Stimulated activated CD8-positive, alpha-beta memory T cell treated with anti-CD3 and anti-CD28 coated beads, Interleukin-2, amount 100 ng/mL, for 1 hour (primary cell): ENCODE measurements around the gene SAMD4A.
"Not testable (repeated sequence)": the region's sequence is repeated elsewhere in the genome, so short reads cannot be mapped to it uniquely, and the experiment has no call there.

ENCODE experiments used
- DNase-seq, 2 donors: peaks; one replicate each; pipeline ENCODE4 v3.0.0-alpha.2; 2020; ENCODE audit warnings: low read depth in 2 of 2

Gene SAMD4A

GRCh38 chr14:54801482-54801881 lies 234.6 kb downstream of the SAMD4A start:
- not testable (repeated sequence) for DNase-seq

DNA sequence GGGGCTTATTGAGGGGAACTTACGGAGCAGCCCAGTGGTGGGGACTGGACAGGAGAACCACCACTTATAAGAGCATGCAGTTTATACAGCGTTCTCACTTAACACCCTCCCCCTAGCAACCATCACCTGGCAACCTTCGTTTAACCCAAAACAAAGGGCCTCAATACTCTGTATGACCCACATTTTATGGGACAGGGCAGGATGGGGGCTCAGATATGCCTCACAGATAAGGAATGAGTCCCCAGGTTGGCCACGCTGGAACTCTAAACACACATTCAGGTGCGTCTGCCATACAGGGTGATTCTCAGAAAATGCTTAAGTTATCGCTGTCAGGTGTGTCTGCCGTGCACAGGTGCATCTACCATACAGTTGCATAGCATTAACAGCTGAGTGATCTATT lies 236.5 kb downstream of the SAMD4A start:
- DNase-seq, result no peak

DNA sequence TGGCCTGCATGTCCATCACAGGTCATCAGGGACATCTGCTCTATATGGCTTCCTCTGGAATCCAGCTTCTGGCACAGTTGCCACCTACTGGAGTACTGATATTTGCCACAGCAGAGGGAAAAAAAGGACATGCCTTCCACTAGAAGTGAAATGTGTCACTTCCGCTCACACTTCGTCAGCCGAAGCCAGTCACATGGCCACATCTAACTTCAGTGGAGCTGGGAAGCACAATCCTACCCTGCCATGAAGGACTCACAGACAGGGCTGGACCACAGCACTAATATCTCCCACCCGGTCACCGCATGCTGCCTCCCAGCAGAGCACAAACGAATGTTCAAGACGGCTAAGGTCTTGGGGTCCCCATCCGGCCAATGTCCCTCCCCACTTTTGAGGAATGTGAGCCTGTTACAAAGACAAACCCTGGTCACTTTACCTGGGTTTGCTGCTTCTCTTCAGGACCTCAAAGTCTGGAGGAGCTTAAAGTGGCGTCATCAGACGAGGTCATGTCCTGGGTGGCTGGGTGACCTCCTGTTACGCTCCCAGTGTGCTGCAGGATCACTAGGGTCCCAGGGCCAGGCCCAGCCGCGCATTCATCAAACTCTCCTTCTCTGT lies 237.1 kb downstream of the SAMD4A start:
- DNase-seq, result no peak

- DNase-seq, result no peak
These were observed 237.7 kb downstream of the SAMD4A start for GRCh38 chr14:54804538-54805041.

- DNase-seq, result no peak
These were observed 238.1 kb downstream of the SAMD4A start for GRCh38 chr14:54805070-54805444.

GRCh38 chr14:54805445-54806322 lies 238.8 kb downstream of the SAMD4A start:
- peak; percentile 47 to 48 for DNase-seq

DNA sequence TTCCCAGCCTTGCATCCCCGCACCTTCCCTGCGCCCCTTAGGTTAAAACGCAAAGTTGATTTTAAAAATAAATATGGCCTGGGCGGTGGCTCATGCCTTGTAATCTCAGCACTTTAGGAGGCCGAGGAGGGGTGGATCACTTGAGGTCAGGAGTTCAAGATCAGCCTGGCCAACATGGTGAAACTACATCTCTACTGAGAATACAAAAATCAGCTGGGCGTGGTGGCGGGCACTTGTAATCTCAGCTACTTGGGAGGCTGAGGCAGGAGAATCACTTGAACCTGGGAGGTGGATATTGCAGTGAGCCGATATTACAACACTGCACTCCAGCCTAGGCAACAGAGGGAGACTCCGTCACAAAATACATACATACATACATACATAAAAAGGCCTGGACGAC lies 239.7 kb downstream of the SAMD4A start:
- DNase-seq, result no peak

DNA sequence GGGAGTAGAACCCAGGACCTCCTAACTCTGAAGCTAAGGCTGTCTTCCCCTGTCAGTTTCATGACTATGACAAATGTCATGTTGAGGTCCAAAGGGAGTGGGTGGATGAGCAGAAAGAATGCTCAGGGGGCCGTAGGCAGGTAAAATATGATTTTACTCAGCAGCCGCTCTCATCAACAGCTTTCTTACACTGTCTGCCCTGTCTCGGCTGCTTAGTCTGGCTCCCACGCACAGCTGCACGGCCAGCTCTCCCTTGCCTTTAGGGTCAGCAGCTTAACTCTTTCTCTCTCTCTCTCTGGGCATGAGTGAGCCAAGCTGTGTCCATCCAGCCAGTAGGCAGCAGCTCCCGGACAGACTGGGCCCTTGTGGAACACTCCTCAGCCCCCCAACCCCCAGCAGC lies 240.5 kb downstream of the SAMD4A start:
- no peak for DNase-seq

DNA sequence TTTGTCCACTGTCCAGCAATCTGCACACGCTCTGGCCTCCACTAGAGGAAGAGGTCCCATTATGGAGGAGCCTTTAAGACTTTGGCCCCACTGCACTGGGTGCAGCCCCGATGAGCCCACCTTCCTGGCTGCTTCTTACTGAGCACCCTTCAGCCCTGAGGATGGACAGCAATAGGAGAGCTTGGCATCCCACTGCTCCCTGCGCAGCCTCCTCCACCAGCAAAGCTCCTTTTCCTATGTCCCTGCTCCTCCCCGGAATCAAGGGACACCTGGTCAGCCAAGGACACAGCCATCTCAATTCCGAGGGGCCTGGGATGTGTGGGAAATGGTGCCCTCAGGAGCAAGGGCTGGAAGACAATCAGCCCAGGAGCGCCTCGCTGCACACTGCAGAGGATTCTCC lies 241.0 kb downstream of the SAMD4A start:
- DNase-seq, result no peak

DNA sequence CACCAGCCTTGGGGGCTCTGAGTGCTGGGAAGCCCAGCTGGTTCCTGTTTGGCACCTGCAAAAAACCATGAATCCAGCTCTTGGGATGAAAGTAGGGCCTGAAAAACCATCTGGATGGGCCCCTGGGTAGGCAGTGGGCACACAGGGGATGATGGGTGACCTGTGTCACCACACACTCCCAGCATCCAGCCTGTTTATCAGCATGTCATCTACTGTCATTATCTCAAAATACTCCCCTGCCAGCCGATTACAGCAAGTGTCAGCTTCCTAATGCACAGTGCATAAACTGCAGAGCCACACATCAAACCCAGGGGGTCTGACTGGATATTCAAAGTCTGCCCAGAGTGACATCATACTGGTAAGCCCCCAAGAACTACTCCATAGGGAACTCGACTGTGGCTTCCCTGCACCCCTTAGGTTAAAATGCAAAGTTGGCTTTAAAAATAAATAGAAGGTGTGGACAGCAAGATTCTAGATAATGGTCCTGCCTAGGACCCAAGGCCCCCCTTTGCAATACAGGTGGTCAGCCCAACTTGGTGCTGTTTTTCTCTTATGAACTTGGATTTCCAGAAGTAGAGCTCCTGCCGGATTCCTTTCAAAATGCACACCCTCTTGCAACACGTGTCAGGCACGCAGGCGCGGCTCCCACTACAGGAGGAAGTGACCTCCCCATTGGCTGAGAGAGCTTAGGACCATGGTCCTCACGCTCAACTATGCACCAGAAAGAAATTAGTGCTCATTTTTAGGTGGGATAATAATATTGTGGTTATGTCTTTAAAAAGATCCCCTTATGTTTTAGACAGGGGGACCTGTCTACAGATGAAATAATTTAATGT lies 241.6 kb downstream of the SAMD4A start:
- DNase-seq, result no peak

DNA sequence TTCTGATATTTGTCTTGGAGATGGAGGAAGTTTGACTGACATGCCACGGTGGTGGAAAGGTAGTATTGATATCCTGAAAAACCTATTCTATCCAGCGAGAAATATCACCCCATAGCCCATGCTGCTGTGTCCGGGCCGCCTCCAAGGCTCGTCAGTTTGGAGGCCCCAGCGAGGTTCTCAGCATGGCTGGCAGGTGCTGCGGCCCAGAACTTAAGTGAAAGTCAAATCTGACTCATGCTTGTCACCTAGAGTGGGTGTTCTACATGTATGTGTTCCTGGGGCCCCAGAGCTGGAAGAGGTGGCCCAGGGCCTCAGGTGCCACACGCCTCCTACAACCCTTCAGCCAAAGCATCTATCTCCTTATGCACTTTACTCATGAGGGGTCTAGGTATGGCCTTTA lies 242.8 kb downstream of the SAMD4A start:
- no peak for DNase-seq

DNA sequence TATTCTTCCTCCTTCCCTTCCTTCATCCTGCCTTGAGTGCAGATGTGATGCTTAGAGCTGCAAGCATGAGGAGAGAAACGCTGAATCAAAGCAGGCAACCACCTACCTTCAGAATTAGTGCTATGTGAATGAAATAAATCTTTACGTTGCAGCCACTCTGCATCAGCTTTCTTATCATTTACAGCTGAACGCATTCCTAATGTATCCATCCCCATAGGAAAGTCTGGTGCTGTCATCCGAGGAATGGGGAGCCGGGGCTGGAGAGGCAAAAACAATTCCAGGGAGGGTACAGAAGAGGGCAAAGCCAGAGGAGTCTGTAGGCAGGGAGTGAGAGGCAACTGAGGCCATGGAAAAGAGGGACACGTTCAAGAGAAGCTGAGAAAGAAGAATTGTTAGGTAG lies 245.7 kb downstream of the SAMD4A start:
- no peak for DNase-seq

DNA sequence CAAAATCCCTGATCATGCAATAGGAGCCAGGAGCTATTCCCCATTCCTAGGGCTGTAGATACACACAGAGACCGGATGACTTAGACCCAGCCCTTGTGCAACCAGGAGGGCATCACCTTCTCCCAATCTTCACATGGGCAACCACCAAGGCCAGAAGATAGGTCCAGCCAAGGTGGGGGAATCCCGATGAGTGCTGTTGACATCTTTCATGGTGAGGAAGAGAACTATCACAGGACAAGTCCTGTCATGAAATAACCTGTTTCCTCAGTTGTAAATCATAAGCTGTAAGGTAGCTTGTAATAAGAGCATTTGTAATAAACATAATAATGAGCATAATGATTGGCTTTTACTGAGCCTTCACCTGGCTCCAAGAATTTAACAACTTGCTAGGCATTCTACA lies 246.2 kb downstream of the SAMD4A start:
- DNase-seq, result no peak

DNA sequence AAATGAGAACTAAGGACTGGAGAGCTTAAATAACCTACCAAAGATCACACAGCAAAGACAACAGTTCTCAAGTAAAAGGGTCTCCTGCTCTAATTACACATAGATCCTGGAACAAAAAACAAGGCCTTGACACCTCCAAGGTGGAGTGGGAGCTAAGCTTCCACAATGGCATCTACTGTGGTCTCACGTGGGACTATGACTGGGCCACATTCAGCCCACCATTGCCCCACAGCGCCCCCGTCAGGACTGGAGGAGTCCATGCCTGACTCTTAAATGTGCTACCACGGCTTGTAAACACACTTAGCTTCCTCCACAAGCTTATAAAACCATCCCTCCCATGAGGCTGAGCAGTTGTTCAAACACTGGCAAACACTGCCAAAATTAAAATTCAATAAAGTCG lies 247.1 kb downstream of the SAMD4A start:
- no peak for DNase-seq

DNA sequence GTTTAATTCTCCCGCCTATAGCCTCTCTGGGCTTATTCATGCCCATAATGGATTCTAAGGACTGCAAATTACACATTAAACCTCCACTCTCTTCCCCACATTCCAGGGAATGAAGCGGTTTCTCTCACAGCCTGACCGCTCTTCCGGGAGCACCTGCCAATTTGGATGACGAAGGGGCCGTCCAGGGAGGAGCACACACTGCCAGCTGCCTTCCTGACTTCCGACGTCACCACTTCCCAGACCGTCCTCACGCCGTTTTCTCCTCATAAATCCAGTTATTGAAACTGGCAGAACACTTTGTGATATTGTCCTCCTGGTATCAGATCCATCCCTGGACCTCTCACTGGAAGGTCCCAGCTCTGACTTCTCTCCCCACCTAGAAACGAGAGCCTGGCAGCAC lies 248.1 kb downstream of the SAMD4A start:
- DNase-seq, result no peak

DNA sequence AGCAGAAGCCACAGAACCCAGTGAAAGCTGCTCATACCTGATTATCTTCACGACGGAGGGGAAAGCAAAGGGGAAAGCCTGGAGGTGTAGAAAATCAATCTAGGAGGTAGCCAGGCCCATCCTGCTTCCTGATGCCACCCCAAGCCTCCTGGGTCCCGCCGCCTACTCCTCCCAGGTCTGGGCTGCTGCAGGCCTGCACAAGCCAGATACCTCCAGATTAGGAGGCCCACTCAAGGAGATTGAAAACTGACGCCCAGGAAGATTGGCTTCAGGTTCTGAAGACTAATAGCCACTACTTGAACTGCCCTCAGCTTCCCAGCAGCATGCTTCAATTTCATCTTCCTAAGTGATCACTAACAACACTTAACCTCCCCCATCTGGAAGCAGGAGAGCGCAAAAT lies 248.6 kb downstream of the SAMD4A start:
- no peak for DNase-seq

DNA sequence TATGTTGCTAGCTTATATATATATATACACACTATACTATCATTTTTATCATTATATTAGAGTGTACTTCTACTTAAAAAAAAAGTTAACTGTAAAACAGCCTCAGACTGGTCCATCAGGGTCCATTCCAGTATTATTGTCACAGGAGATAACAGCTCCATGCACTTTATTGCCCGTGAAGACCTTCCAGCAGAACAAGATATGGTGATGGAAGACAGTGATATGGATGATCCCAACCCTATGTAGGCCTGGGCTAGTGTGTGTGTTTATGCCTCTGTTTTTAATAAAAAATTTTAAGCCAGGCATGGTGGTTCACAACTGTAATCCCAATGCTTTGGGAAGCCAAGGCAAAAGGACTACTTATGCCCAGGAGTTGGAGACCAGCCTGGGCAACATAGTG lies 249.5 kb downstream of the SAMD4A start:
- no peak for DNase-seq

GRCh38 chr14:54817506-54817905 lies 250.6 kb downstream of the SAMD4A start:
- DNase-seq, result no peak

DNA sequence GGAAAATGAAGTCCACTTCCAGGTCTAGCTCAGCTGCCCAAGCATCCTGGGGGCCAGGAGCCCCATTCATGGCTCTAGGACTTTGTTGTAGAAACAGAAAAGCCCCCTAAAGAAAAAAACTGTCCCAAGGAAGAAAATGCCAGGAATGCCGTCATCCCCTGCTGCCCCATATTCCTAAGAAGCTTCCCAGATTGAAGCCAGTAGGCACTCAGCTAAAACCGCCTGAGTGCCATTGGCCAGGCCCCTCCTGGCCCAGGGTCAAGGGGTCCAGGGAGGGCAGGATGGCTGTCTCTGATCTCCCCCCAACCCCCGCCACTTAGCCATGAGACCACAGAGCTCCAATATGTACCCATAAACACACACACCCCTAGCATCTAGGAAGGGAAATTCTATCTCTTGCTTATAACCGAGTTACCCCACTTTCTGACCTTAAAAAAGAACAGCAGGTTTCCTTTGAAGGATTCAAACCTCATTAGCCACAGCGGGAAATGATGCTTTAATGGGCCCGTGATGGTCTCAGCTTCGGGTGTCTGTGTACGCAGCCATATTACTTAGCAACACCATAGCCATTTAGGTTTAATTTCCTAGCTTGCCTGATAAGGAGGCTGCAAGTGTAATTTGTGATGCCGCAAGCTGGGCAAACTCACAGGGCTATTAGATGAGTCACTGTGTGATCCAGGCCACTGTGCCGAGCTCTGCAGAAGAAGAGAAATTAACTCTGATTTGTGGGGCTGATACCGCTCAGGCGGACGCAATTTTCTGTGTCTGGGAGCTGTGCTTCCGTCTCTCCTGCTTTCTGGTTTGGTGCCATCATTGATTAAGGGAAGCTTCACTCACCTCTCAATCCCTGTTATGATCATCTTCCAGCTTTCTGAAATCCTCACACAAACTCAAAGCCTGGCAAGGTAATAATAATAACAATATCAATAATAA lies 251.5 kb downstream of the SAMD4A start:
- no peak for DNase-seq

DNA sequence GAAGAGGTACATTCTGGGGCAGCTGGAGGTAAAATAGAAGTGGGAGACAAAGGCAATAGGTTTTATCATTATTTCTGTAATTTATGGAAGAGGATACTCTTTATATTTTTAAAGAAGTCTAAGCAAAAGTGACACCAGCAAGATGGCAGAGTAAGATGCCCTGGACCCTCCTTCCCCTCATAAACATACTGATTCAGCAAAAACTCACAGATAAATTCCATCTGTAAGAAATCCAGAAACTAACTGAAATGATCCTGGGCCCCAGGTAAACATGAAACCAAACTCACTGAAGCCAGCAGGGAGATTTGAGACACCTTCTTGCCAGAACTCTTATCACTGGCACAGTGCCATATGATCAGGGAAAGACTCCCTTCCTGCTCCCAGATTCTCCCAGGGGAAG lies 255.8 kb downstream of the SAMD4A start:
- no peak for DNase-seq
